ENCODE data around the gene TIMM17B.
A peak's percentile ranks its signal among the peaks of the same experiment; 100 is the strongest.

The TIMM17B gene

GRCh38 chrX:48918643-48919340 is 21.2 kb upstream of the TIMM17B start, which contains the start of gene PIM2:
Gene PIM2 (minus strand): TSS chrX:48919024. CDS start chrX:48918834, 190 bp downstream.
- peak; percentile 60 for DNase-seq (ENCODE audit: low spot score)

- DNase-seq (ENCODE audit: low spot score): no peak
Observed at GRCh38 chrX:48918301-48918642, 20.7 kb upstream of the TIMM17B start.

GRCh38 chrX:48917139-48918001 is 19.8 kb upstream of the TIMM17B start:
- peak; percentile 82 for DNase-seq (ENCODE audit: low spot score)

- DNase-seq (ENCODE audit: low spot score): no peak
Observed at GRCh38 chrX:48914593-48915493, 17.3 kb upstream of the TIMM17B start.

GRCh38 chrX:48913605-48914366 is 16.2 kb upstream of the TIMM17B start:
- DNase-seq (ENCODE audit: low spot score): no peak

GRCh38 chrX:48911412-48912182 is 14.0 kb upstream of the TIMM17B start, which contains the start of gene SLC35A2:
Gene SLC35A2 (minus strand): TSS chrX:48911646. CDS start chrX:48911636, 10 bp downstream.
- DNase-seq (ENCODE audit: low spot score): peak; percentile 20

GRCh38 chrX:48910926-48911411 is 13.4 kb upstream of the TIMM17B start:
- DNase-seq (ENCODE audit: low spot score): no peak

GRCh38 chrX:48909703-48910294 is 12.2 kb upstream of the TIMM17B start:
- DNase-seq (ENCODE audit: low spot score): no peak

GRCh38 chrX:48908600-48908999 is 11.0 kb upstream of the TIMM17B start:
- DNase-seq (ENCODE audit: low spot score): no peak

GRCh38 chrX:48905090-48905790 is 7.7 kb upstream of the TIMM17B start:
- no peak for DNase-seq (ENCODE audit: low spot score)

GRCh38 chrX:48904626-48905025 is 7.1 kb upstream of the TIMM17B start:
- no peak for DNase-seq (ENCODE audit: low spot score)

GRCh38 chrX:48904180-48904579 is 6.6 kb upstream of the TIMM17B start:
- no peak for DNase-seq (ENCODE audit: low spot score)

GRCh38 chrX:48903290-48903689 is 5.7 kb upstream of the TIMM17B start:
- no peak for DNase-seq (ENCODE audit: low spot score)

- DNase-seq (ENCODE audit: low spot score): no peak
Observed at GRCh38 chrX:48902776-48903175, 5.2 kb upstream of the TIMM17B start.

GRCh38 chrX:48902135-48902534 is 4.6 kb upstream of the TIMM17B start:
- DNase-seq (ENCODE audit: low spot score): no peak

- no peak for DNase-seq (ENCODE audit: low spot score)
Observed at GRCh38 chrX:48901069-48901468, 3.5 kb upstream of the TIMM17B start.

GRCh38 chrX:48899078-48899410 is 1.5 kb upstream of the TIMM17B start:
- no peak for DNase-seq (ENCODE audit: low spot score)

GRCh38 chrX:48897157-48897624 is 377 bp downstream of the TIMM17B start:
- DNase-seq (ENCODE audit: low spot score): peak; percentile 49

GRCh38 chrX:48896611-48897011 is 957 bp downstream of the TIMM17B start:
- no peak for DNase-seq (ENCODE audit: low spot score)
